ENCODE results near the gene CNPY2.

GRCh38 chr12:56307221-56307965 lies 8.4 kb downstream of the CNPY2 start:
- TF ChIP-seq CTCF (IDR thresholded peaks at IDR 0.05) (no peak), POLR2A (IDR thresholded peaks at IDR 0.05) (no peak), POLR2AphosphoS5 (IDR thresholded peaks at IDR 0.05) (no peak), EP300 (IDR thresholded peaks at IDR 0.05) (no peak)

Measured in stomach (tissue), 4 donors.